ENCODE data around the gene SLC2A4.
"Not testable (repeated sequence)": the region's sequence is repeated elsewhere in the genome, so short reads cannot be mapped to it uniquely, and the experiment has no call there.

Gene SLC2A4

DNA sequence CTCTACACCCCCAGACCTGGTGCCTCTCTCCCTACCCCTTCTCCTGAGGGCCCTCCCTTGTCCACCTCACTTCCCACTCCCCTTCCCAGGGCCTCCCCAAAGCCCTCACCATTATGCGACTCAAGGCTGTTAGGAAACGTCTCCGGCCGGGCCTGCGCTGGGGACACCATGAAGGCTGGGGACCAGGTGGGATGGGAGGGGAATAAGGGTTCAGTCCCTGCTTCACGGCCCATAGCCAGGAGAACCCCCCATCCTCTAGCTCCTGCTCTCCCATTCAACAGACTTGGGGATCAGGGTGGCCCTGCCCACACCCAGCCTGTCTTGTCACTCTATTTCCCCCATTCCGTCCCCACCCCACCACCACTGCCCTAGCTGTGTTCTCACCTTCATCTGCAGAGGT lies 45.5 kb downstream of the SLC2A4 start:
- no peak for DNase-seq

DNA sequence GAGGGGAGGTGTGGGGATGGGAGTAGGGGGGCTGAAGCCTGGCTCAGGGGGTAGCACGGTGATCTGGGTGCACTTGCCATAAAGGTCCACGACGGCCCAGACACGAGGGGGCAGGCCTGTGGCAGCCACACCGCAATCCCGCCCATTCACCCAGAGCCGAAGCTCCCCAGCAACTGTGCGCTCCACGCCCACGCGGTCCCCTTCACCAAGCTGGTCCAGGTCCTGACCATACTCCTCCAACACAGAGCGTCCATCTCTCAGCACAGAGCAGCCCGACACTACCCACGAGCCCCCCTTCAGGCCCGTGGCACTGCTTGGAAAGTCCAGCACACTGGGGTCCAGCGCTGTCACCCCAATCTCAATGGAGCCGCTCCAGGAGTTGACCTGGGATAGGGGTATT lies 46.0 kb downstream of the SLC2A4 start:
- DNase-seq, result no peak

- no peak for DNase-seq
Measured at GRCh38 chr17:7328009-7328408, 46.5 kb downstream of the SLC2A4 start.

- DNase-seq, result no peak
Measured at GRCh38 chr17:7328840-7329373, 47.4 kb downstream of the SLC2A4 start, which contains the start of gene NEURL4. Gene NEURL4, minus strand, starts transcription at chr17:7329335. Its CDS starts 23 bp downstream, at chr17:7329312.

DNA sequence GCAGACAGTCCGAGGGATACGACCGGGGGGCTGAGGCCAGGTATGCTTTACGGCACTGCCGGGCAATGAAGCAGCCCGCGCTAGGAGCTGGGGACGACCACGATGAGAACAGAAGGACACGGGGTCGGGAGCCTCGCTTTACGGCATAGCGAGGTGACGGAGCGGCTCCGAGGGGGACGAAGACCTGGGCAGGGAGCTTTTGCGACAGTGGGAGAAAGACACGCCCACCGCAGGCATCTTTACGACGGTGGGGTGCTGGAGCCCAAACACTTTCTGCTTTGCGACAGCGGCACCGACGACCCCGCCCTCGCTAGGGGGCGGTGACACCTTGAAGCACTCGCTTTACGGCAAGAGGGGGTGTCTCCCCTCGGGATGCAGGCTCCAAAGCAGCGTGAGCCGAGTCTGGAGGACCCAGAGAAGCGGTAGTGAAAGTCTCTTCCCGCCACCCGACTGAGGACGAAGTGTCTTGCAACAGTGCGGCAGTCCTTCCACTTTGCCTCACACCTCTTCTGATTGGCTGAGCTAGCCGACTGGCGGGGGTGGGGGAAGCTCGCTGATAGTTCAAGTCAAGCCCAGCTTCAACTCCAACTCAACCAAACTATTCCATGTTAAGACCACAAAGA lies 48.0 kb downstream of the SLC2A4 start:
- DNase-seq, result peak; percentile 99

DNA sequence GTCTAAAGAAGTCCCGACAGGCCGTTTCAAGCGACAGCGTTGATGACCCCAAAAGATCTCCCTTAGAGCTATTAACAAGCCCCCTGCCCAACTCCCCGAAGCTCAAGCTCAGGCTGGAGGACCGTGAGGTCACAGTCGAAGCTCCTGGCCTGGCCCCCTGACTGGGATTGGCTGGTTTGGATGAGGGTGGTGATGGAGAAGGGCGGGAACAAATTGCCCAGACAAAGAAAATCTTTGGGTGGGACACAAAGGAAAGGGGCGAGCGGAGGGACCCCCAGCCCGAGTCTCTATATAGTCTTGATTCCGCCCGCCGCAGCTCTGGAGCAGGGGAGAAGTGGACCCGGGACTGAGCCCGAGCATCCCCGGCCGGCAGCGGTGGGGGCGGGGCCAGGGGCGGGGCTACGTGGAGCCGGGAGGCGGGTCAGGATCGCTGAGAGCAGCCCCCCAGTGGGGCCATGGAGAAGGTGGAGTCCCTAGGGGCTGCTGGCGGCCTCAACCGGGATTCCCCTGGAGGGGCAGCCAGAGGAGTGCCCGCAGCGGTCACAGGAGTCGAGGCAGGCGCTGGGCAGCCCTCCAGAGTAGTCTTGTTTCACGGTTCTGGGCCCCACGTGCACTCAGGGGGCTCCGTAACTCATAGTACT lies 48.6 kb downstream of the SLC2A4 start:
- DNase-seq, result peak; percentile 68

GRCh38 chr17:7330638-7331015 lies 49.1 kb downstream of the SLC2A4 start:
- no peak for DNase-seq

DNA sequence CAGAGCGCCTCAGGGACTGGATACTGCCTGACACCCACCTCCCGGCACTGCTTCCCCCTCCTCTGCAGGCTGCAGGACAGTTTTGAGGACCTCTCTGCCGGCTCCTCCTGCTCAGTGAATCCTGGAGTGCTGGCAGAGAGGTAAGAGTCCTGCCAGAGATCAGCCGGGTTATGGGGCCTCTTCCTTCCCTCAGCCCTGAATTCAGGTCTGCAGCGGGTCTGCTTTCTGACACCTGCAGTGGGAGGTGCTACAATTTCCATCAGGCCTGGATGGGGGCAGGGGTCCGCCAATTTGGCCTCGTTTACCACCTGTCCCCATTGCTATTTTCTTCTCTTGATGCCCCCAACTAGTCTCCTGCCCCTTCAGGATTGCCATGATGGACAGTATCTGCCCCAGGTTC lies 50.6 kb downstream of the SLC2A4 start:
- no peak for DNase-seq

DNA sequence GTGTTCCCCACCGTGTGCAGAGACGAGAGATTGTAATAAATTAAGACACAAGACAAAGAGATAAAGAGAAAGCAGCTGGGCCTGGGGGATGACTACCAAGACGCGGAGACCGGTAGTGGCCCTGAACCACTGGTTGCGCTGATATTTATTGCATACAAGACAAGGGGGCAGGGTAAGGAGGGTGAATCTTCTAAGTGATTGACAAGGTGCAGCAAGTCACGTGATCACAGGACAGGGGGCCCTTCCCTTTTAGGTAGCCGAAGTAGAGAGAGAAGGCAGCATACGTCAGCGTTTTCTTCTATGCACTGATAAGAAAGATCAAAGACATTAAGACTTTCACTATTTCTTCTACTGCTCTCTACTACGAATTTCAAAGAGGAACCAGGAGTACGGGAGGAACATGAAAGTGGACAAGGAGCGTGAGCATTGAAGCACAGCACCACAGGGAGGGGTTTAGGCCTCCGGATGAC lies 51.1 kb downstream of the SLC2A4 start:
- not testable (repeated sequence) for DNase-seq

DNA sequence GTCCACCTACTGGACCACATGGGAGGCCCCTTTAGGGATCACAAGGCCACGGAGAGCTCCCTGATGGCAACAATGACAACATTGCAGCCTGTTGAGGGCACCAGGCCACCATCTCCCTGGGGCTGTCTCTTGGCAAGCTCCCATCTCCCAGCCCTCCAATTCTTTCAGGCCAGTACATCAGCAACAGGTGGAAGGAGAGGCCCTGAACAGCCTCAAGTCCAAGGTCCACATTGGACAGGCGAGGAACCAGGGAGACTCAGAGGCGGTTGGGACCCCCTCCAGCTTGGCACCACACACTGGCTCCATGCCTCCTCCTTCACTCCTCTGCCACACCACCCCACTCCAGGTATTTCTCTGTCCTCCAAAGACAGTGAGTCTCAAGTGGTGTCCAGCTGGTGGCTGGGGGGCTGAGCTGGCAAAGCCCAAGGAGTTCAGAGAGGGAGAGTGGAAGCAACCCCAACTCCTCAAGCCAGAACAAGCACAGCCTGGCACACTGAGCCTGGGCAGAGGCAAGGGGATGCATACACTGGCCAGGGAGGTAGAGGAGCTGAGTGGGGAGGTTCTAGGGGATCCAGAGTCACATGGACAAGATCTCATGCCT lies 53.5 kb downstream of the SLC2A4 start:
- no peak for DNase-seq

DNA sequence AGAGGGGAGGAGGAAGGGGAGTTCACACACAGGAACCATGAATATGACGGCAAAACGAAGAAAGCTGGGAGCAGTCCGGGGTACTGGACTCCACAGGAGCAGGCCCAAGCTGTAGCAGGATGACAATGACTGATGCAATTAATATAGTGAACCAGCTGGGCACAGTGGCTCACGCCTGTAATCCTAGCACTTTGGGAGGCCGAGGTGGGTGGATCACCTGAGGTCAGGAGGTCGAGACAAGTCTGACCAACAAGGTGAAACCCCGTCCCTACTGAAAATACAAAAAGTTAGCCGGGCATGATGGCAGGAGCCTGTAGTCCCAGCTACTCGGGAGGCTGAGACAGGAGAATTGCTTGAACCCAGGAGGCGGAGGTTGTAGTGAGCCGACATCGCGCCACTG lies 54.2 kb downstream of the SLC2A4 start:
- not testable (repeated sequence) for DNase-seq

DNA sequence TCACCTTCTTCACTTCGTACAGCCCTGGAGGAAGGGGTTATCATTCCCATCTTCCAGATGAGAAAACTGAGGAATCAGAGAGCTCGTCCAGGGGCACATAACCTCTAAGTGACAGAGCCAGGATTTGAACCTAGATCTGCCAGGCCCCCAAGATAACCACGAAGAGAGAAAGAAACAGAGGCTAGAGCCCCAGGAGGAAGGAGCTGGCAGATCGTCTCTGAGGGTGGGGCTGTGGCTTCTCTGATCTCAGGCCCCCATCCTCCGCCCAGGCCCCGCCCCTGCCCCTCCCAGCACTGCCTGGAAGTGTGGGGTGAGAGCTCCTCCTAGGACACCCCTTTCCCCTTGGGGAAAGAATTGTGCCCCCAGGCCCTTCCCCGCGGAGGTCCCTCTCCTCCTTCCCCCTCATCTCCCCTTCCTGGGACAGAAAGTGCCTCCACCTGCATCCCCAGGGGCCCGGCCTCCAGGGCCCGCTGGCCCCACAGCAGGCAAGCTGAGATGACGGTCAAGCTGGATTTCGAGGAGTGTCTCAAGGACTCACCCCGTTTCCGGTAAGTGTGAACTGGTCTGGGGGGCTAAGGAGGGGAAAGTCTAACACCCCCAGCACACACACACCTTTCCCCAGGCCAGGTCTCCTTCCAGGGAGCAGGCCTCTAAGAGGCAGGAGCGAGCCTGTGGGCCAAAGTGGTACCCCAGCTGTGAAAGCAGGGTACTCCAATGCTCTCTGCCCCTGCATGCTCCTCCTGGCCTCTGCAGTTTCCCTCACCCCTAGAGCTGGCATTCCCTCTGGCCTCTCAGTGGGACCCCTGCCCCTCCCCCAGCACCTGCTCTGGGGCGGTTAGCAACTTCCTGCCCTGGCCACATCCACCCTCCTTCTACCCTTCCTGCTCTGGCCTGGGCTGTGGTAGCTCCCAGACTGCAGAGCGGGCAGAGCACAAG lies 55.0 kb downstream of the SLC2A4 start, which contains the start of gene ACAP1:
TSS of gene ACAP1 (plus strand) at position 290 of the 936 bp plus-strand sequence. CDS start at position 496, 206 bp downstream.
- DNase-seq, result peak; percentile 87

DNA sequence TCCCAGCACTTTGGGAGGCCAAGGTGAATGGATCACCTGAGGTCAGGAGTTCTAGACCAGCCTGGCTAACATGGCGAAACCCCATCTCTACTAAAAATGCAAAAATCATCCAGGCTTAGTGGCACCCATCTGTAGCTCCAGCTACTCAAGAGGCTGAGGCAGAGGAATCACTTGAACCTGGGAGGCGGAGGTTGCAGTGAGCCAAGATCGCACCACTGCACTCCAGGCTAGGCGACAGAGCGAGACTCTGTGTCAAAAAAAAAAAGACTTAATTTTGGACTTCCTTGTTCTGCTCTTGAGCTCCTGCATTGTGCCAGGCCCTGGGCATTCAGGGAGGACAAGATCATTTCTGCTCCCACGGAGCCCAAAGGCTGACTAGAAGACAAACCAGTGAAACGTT lies 56.1 kb downstream of the SLC2A4 start:
- not testable (repeated sequence) for DNase-seq
